ENCODE data around the gene STARD7.

STARD7 gene

GRCh38 chr2:96209011-96209728 is 543 bp upstream of the STARD7 start:
- TF ChIP-seq CTCF (IDR thresholded peaks at IDR 0.05), result no peak

GRCh38 chr2:96207774-96208142 is 869 bp downstream of the STARD7 start:
- no peak for TF ChIP-seq CTCF (IDR thresholded peaks at IDR 0.05)

DNA sequence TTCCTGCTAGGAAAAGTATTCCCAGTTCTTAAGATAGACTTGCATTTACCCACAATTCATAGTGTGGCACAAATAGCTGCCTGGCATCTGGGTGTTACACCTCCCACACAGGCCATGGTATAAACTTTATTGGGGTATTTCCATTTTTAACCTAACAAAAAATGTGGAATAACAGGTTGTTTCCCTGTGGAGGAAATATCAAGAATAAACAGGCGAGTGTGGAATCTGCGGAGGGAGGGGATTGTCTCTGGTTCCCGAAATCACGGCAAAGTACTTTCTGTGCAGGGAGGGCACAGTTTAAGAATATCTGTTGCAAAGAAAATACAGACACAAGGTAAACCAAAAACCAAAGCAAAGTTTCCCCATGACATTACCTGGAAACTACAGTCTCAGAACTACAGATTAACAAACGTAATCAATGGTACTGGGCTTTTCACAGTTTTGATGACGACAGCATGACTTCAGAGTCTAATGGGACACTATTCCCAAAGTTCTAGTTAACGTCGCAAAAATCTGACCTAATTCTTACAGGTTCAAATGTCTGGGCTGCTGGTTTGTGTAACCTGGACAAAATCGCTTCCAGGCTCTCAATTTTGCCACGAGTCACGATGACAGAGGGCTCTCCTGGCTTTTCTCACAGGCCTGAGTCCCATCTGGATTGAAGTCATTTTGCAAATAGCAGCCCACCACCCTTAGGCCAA is 1.4 kb downstream of the STARD7 start:
- TF ChIP-seq CTCF (IDR thresholded peaks at IDR 0.05), result no peak

- TF ChIP-seq CTCF (IDR thresholded peaks at IDR 0.05), result no peak
These were observed 2.7 kb downstream of the STARD7 start for GRCh38 chr2:96205888-96206287.

DNA sequence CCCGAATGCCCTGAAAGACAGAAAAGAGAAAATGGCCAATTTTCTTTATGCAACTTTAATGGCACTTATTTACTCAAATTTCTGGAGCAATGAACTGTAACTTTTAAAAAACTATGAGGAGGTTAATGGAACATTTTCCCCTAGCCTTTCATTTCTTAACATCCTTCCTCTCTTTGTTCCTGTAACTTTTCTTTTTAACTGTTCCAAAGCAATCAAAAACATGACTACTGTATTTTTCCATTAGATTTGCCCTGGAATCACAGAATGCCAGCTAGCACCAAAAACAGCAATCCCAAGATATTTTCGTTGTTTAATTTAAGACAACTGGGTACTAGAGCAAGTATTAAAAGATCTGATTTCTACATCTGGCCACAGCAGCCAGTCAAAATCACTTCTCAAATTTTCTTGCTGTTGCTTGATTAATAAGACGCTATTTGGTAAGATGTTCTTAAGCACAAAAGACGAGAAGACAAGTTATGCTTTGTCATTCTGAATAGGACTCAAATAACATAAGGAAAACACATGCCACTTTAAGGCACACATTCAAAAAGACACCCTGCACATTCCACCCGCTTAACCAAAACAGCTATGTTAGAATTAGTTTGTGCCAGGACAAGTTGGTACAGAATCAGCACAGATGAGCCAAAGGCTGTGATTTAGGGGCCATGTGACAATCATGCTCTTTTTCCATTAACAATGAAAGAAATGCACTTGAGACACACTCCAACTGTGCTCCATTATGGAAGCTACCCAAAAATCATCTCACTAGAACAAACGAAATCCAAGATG is 3.6 kb downstream of the STARD7 start:
- no peak for TF ChIP-seq CTCF (IDR thresholded peaks at IDR 0.05)

GRCh38 chr2:96203130-96204028 is 5.2 kb downstream of the STARD7 start:
- TF ChIP-seq CTCF (IDR thresholded peaks at IDR 0.05), result no peak

Data from LNCAP (cell line).